ENCODE measurements around the gene TSNAX.

Gene TSNAX

DNA sequence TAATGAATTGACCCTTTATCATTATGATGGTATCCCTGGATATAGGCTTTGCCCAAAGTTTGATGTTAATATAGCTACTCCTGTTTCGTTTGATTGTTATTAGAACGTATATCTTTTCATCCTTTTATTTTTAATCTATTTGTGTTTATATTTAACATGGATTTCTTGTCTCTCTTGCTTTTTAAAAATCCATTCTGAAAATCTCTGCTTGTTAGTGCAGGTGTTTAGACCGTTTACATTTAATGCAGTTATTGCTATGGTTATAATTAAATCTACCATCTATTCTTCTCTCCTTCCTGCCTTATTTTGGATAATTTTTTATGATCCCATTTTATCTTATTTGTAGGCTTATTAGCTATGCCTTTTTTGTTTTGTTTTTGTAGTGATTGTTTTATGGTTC is 12.4 kb downstream of the TSNAX start:
- TF ChIP-seq EZH2phosphoT487 (IDR thresholded peaks at IDR 0.05; ENCODE audit: borderline replicate concordance): no peak
- TF ChIP-seq, protein P1, sequence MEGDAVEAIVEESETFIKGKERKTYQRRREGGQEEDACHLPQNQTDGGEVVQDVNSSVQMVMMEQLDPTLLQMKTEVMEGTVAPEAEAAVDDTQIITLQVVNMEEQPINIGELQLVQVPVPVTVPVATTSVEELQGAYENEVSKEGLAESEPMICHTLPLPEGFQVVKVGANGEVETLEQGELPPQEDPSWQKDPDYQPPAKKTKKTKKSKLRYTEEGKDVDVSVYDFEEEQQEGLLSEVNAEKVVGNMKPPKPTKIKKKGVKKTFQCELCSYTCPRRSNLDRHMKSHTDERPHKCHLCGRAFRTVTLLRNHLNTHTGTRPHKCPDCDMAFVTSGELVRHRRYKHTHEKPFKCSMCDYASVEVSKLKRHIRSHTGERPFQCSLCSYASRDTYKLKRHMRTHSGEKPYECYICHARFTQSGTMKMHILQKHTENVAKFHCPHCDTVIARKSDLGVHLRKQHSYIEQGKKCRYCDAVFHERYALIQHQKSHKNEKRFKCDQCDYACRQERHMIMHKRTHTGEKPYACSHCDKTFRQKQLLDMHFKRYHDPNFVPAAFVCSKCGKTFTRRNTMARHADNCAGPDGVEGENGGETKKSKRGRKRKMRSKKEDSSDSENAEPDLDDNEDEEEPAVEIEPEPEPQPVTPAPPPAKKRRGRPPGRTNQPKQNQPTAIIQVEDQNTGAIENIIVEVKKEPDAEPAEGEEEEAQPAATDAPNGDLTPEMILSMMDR (conservative IDR thresholded peaks at IDR 0.05; ENCODE audit: low read length): no peak
- Histone ChIP-seq H4K20me1 (ENCODE audit: insufficient read depth, low read length, poor library complexity, severe bottlenecking) (peaks cover 29% of the 10 kb centered on the region), H3K27me3 (ENCODE audit: insufficient read depth, low read length, poor library complexity, severe bottlenecking) (no peaks in the 10 kb centered on the region), H3K36me3 (ENCODE audit: insufficient read depth, low read length) (peaks cover 68% of the 10 kb centered on the region), H3K4me2 (ENCODE audit: low read depth, low read length, poor library complexity, severe bottlenecking) (no peak overlapping the region), H3K9me3 (ENCODE audit: insufficient read depth, low read depth, low read length) (peaks cover 11% of the 10 kb centered on the region; the same call in 1 of the 2 replicates), H2AFZ (ENCODE audit: low read length) (no peak overlapping the region), H3K4me3 (ENCODE audit: low read length, poor library complexity, severe bottlenecking) (no peak overlapping the region), H3K4me1 (ENCODE audit: insufficient read depth, low read length, poor library complexity, severe bottlenecking) (peaks cover 12% of the 10 kb centered on the region), H3K9ac (ENCODE audit: low read depth, low read length, poor library complexity, severe bottlenecking) (no peak overlapping the region), H3K79me2 (ENCODE audit: insufficient read depth, low read length) (peaks cover 58% of the 10 kb centered on the region), H3F3A (ENCODE audit: low read depth) (no peaks in the 10 kb centered on the region), H3K9me2 (replicated peaks; ENCODE audit: low read depth, low read length) (no peaks in the 10 kb centered on the region)

DNA sequence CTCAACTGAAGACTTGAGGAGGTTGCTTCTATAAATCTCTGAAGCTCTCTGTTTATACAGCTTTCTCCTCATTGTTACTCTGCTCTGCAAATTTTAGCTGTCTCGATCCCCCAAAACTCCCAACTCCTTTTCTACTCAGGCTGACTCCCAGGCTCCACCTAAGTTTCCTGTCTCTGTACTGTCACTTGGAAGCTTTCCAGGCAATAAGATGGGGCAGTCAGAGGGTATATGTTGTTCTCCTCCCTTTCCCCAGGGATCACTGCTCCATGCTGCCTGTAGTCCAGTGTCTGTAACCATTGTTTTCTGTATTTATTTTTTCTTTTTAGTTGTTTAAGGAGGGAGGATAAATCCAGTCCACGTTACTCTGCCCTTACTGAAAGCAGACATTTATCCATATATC is 13.4 kb downstream of the TSNAX start:
- Histone ChIP-seq H3K9me3 (ENCODE audit: insufficient read depth, low read depth, low read length) (peaks cover 11% of the 10 kb centered on the region; the same call in 1 of the 2 replicates), H3K4me3 (ENCODE audit: low read length, poor library complexity, severe bottlenecking) (no peak overlapping the region), H3K9ac (ENCODE audit: low read depth, low read length, poor library complexity, severe bottlenecking) (no peak overlapping the region), H2AFZ (ENCODE audit: low read length) (no peak overlapping the region), H3K36me3 (ENCODE audit: insufficient read depth, low read length) (peaks cover 76% of the 10 kb centered on the region), H4K20me1 (ENCODE audit: insufficient read depth, low read length, poor library complexity, severe bottlenecking) (peaks cover 21% of the 10 kb centered on the region), H3F3A (ENCODE audit: low read depth) (no peaks in the 10 kb centered on the region), H3K79me2 (ENCODE audit: insufficient read depth, low read length) (peaks cover 53% of the 10 kb centered on the region), H3K27me3 (ENCODE audit: insufficient read depth, low read length, poor library complexity, severe bottlenecking) (no peaks in the 10 kb centered on the region), H3K4me1 (ENCODE audit: insufficient read depth, low read length, poor library complexity, severe bottlenecking) (peaks cover 8% of the 10 kb centered on the region), H3K9me2 (replicated peaks; ENCODE audit: low read depth, low read length) (no peaks in the 10 kb centered on the region), H3K4me2 (ENCODE audit: low read depth, low read length, poor library complexity, severe bottlenecking) (no peak overlapping the region)
- no peak for TF ChIP-seq EZH2phosphoT487 (IDR thresholded peaks at IDR 0.05; ENCODE audit: borderline replicate concordance)
- TF ChIP-seq, protein P1 (conservative IDR thresholded peaks at IDR 0.05; ENCODE audit: low read length): no peak

DNA sequence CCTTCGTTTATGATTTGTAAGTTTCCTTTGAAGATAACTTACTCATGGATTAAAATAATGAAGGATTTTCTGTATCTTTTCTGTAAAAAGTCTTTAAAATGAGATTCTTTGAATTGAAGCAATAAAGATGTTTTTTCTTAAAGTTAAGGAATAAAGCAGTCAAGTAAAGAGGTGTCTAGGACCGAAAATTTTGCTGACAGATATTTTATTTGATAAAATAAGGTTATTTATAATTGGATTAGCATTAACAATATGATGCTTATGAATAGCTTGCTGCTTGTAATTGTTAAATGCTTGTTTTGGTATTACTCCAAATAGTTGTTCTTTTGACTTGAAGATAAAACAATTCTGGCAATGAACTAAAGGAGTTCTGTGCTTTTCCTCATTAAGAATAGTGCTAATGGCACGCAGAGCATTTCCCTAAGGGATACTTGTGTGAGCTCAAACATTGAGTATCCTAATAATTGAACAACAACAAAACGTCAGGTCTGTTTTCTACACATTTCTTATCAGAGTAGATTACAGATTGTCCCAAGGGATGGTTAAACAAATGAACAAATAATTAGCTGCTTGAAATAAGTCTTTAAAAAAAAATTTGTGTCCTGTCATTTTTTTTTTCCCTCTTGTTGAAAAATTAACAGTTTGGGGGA is 16.6 kb downstream of the TSNAX start:
- H3K4me2 ChIP-seq (ENCODE audit: low read depth, low read length, poor library complexity, severe bottlenecking): no peak overlapping the region
- no peaks in the 10 kb centered on the region for H3K4me1 ChIP-seq (ENCODE audit: insufficient read depth, low read length, poor library complexity, severe bottlenecking)
- H3K4me3 ChIP-seq (ENCODE audit: low read length, poor library complexity, severe bottlenecking): no peak overlapping the region
- no peaks in the 10 kb centered on the region for H3K9me2 ChIP-seq (replicated peaks; ENCODE audit: low read depth, low read length)
- no peak overlapping the region for H3K9ac ChIP-seq (ENCODE audit: low read depth, low read length, poor library complexity, severe bottlenecking)
- TF ChIP-seq, protein P1 (conservative IDR thresholded peaks at IDR 0.05; ENCODE audit: low read length): no peak
- TF ChIP-seq EZH2phosphoT487 (IDR thresholded peaks at IDR 0.05; ENCODE audit: borderline replicate concordance): no peak
- peaks cover 65% of the 10 kb centered on the region for H3K36me3 ChIP-seq (ENCODE audit: insufficient read depth, low read length)
- H3K9me3 ChIP-seq (ENCODE audit: insufficient read depth, low read depth, low read length): peaks cover 10% of the 10 kb centered on the region; the same call in 1 of the 2 replicates
- H3K79me2 ChIP-seq (ENCODE audit: insufficient read depth, low read length): peaks cover 25% of the 10 kb centered on the region
- H4K20me1 ChIP-seq (ENCODE audit: insufficient read depth, low read length, poor library complexity, severe bottlenecking): peaks cover 23% of the 10 kb centered on the region
- no peaks in the 10 kb centered on the region for H3F3A ChIP-seq (ENCODE audit: low read depth)
- H2AFZ ChIP-seq (ENCODE audit: low read length): no peak overlapping the region
- no peaks in the 10 kb centered on the region for H3K27me3 ChIP-seq (ENCODE audit: insufficient read depth, low read length, poor library complexity, severe bottlenecking)
